HUES64 (cell line): ENCODE data around the gene TNFAIP2.

Source experiments
- H3K27ac ChIP-seq: 2 replicates; pipeline ENCODE4 v1.7.0; 2013; ENCODE audit warnings: low read depth, low read length, inconsistent platforms
- H3K27me3 ChIP-seq: 2 replicates; pipeline ENCODE4 v1.6.1; 2013; ENCODE audit warnings: mild to moderate bottlenecking, low read length; ENCODE audit not compliant: insufficient read depth
- H3K36me3 ChIP-seq: 2 replicates; pipeline ENCODE4 v1.6.1; 2013; ENCODE audit warnings: mild to moderate bottlenecking, low read length; ENCODE audit not compliant: insufficient read depth
- H3K4me1 ChIP-seq: 2 replicates; pipeline ENCODE4 v1.6.1; 2013; ENCODE audit warnings: mild to moderate bottlenecking, low read length, moderate library complexity; ENCODE audit not compliant: insufficient read depth
- H3K4me3 ChIP-seq: 2 replicates; pipeline ENCODE4 v1.5.1; 2013; ENCODE audit warnings: mild to moderate bottlenecking, low read length, moderate library complexity
- H3K9ac ChIP-seq: 2 replicates; pipeline ENCODE4 v1.6.1; 2013; ENCODE audit warnings: mild to moderate bottlenecking, low read depth, low read length
- H3K9me3 ChIP-seq: 2 replicates; pipeline ENCODE4 v1.6.1; 2013; ENCODE audit warnings: low read depth, low read length; ENCODE audit not compliant: insufficient read depth
- WGBS: fragments of 150-250, 120-280 bp; methylation state at CpG from one replicate; pipeline ENCODE4 v1.1.7; 2013; ENCODE audit warnings: missing lambda C conversion rate; 5-methylcytosine and 5-hydroxymethylcytosine counted together

The TNFAIP2 gene

GRCh38 chr14:103127356-103127755 lies 4.1 kb downstream of the TNFAIP2 start:
- Histone ChIP-seq H3K27ac (no peak overlapping the region), H3K27me3 (peaks cover 21% of the 10 kb centered on the region), H3K4me1 (peaks cover 5% of the 10 kb centered on the region)

GRCh38 chr14:103127861-103128598 lies 4.8 kb downstream of the TNFAIP2 start:
- 89% methylated on average over 16 of the region's 16 CpGs for WGBS
- Histone ChIP-seq H3K9ac (no peak overlapping the region), H3K4me3 (no peak overlapping the region), H3K27ac (no peak overlapping the region), H3K27me3 (peaks cover 18% of the 10 kb centered on the region), H3K9me3 (no peaks in the 10 kb centered on the region), H3K4me1 (no peaks in the 10 kb centered on the region), H3K36me3 (peaks cover 5% of the 10 kb centered on the region)

More at GRCh38 chr14:103127356-103127755, 4.1 kb downstream of the TNFAIP2 start:
- no peak overlapping the region for H3K9ac ChIP-seq
- no peak overlapping the region for H3K4me3 ChIP-seq
- H3K9me3 ChIP-seq, result no peaks in the 10 kb centered on the region
- H3K36me3 ChIP-seq, result no peaks in the 10 kb centered on the region
- WGBS, result 96% methylated on average over 39 of the region's 39 CpGs

- H3K4me3 ChIP-seq, result no peak overlapping the region
- H3K36me3 ChIP-seq, result peaks cover 12% of the 10 kb centered on the region
- no peak overlapping the region for H3K9ac ChIP-seq
- H3K27ac ChIP-seq, result no peak overlapping the region
- 90% methylated on average over 13 of the region's 13 CpGs for WGBS
- H3K9me3 ChIP-seq, result no peaks in the 10 kb centered on the region
- no peaks in the 10 kb centered on the region for H3K4me1 ChIP-seq
- H3K27me3 ChIP-seq, result peaks cover 13% of the 10 kb centered on the region
These were observed 5.5 kb downstream of the TNFAIP2 start for GRCh38 chr14:103128631-103129300.

- 89% methylated on average over 12 of the region's 12 CpGs for WGBS
- no peaks in the 10 kb centered on the region for H3K4me1 ChIP-seq
- no peak overlapping the region for H3K4me3 ChIP-seq
- peaks cover 10% of the 10 kb centered on the region; the same call in 1 of the 2 replicates for H3K27me3 ChIP-seq
- no peak overlapping the region for H3K9ac ChIP-seq
- H3K36me3 ChIP-seq, result peaks cover 17% of the 10 kb centered on the region
- no peak overlapping the region for H3K27ac ChIP-seq
- no peaks in the 10 kb centered on the region for H3K9me3 ChIP-seq
These were observed 6.2 kb downstream of the TNFAIP2 start for GRCh38 chr14:103129301-103130016.

GRCh38 chr14:103130017-103130764 lies 6.9 kb downstream of the TNFAIP2 start:
- H3K4me1 ChIP-seq, result no peaks in the 10 kb centered on the region
- peaks cover 10% of the 10 kb centered on the region; the same call in 1 of the 2 replicates for H3K27me3 ChIP-seq
- H3K4me3 ChIP-seq, result no peak overlapping the region
- H3K36me3 ChIP-seq, result peaks cover 17% of the 10 kb centered on the region
- no peaks in the 10 kb centered on the region for H3K9me3 ChIP-seq
- 90% methylated on average over 26 of the region's 26 CpGs for WGBS
- H3K27ac ChIP-seq, result no peak overlapping the region
- H3K9ac ChIP-seq, result no peak overlapping the region

- Histone ChIP-seq H3K9me3 (no peaks in the 10 kb centered on the region), H3K9ac (no peak overlapping the region), H3K4me3 (no peak overlapping the region), H3K4me1 (no peaks in the 10 kb centered on the region), H3K27ac (no peak overlapping the region), H3K27me3 (peaks cover 10% of the 10 kb centered on the region; the same call in 1 of the 2 replicates), H3K36me3 (peaks cover 17% of the 10 kb centered on the region)
- 91% methylated on average over 8 of the region's 8 CpGs for WGBS
These were observed 7.7 kb downstream of the TNFAIP2 start for GRCh38 chr14:103130965-103131364.

GRCh38 chr14:103131580-103131979 lies 8.3 kb downstream of the TNFAIP2 start:
- Histone ChIP-seq H3K9me3 (no peaks in the 10 kb centered on the region), H3K27ac (no peak overlapping the region)

GRCh38 chr14:103132381-103133209 lies 9.3 kb downstream of the TNFAIP2 start:
- H3K9me3 ChIP-seq, result no peaks in the 10 kb centered on the region
- no peak overlapping the region for H3K4me3 ChIP-seq
- peaks cover 17% of the 10 kb centered on the region for H3K36me3 ChIP-seq
- 90% methylated on average over 39 of the region's 39 CpGs for WGBS
- H3K9ac ChIP-seq, result no peak overlapping the region
- peaks cover 3% of the 10 kb centered on the region; the same call in 1 of the 2 replicates for H3K27me3 ChIP-seq
- H3K4me1 ChIP-seq, result peaks cover 10% of the 10 kb centered on the region; the same call in 1 of the 2 replicates
- no peak overlapping the region for H3K27ac ChIP-seq

More at GRCh38 chr14:103131580-103131979, 8.3 kb downstream of the TNFAIP2 start:
- H3K9ac ChIP-seq, result no peak overlapping the region
- WGBS, result 95% methylated on average over 9 of the region's 9 CpGs
- peaks cover 6% of the 10 kb centered on the region; the same call in 1 of the 2 replicates for H3K27me3 ChIP-seq
- 0 out of 2 replicates have a peak, but pooled peaks cover under 1% of the 10 kb centered on the region for H3K4me1 ChIP-seq
- no peak overlapping the region for H3K4me3 ChIP-seq
- peaks cover 17% of the 10 kb centered on the region for H3K36me3 ChIP-seq

- 94% methylated on average over 25 of the region's 25 CpGs for WGBS
- Histone ChIP-seq H3K27ac (no peak overlapping the region), H3K4me1 (peaks cover 11% of the 10 kb centered on the region; the same call in 1 of the 2 replicates), H3K27me3 (peaks cover 3% of the 10 kb centered on the region; the same call in 1 of the 2 replicates), H3K9me3 (no peaks in the 10 kb centered on the region), H3K9ac (no peak overlapping the region), H3K36me3 (peaks cover 17% of the 10 kb centered on the region), H3K4me3 (no peak overlapping the region)
These were observed 10.2 kb downstream of the TNFAIP2 start for GRCh38 chr14:103133210-103134140.
